ENCODE measurements around the gene TMEM128. TPM values are rescaled to one million over a fixed set of nuclear protein-coding genes. Genes with fewer than 3 reads are reported as not detected.
"Not testable (repeated sequence)": the region's sequence is repeated elsewhere in the genome, so short reads cannot be mapped to it uniquely, and the experiment has no call there.

TMEM128 gene
- total RNA-seq, 1 donor from 2014 or later = 22.5 TPM

GRCh38 chr4:4256799-4257198 is 8.8 kb upstream of the TMEM128 start:
- H3K9me3 Mint-ChIP-seq (ENCODE audit: low read depth) = no peaks in the 10 kb centered on the region
- H3K36me3 Mint-ChIP-seq (ENCODE audit: insufficient read depth) = no peaks in the 10 kb centered on the region
- no peaks in the 10 kb centered on the region for H3K27me3 Mint-ChIP-seq
- no peak for DNase-seq (ENCODE audit: low spot score, unreplicated experiment)
- TF ChIP-seq, protein P1, sequence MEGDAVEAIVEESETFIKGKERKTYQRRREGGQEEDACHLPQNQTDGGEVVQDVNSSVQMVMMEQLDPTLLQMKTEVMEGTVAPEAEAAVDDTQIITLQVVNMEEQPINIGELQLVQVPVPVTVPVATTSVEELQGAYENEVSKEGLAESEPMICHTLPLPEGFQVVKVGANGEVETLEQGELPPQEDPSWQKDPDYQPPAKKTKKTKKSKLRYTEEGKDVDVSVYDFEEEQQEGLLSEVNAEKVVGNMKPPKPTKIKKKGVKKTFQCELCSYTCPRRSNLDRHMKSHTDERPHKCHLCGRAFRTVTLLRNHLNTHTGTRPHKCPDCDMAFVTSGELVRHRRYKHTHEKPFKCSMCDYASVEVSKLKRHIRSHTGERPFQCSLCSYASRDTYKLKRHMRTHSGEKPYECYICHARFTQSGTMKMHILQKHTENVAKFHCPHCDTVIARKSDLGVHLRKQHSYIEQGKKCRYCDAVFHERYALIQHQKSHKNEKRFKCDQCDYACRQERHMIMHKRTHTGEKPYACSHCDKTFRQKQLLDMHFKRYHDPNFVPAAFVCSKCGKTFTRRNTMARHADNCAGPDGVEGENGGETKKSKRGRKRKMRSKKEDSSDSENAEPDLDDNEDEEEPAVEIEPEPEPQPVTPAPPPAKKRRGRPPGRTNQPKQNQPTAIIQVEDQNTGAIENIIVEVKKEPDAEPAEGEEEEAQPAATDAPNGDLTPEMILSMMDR (IDR thresholded peaks at IDR 0.05; ENCODE audit: unreplicated experiment) = no peak
- no peak overlapping the region for H3K4me3 Mint-ChIP-seq (ENCODE audit: low read depth)
- H3K27ac Mint-ChIP-seq = peak overlapping the region; percentile 45
- H3K4me1 Mint-ChIP-seq (ENCODE audit: low read depth) = peaks cover 34% of the 10 kb centered on the region

- no peak overlapping the region for H3K27ac Mint-ChIP-seq
- TF ChIP-seq, protein P1 (IDR thresholded peaks at IDR 0.05; ENCODE audit: unreplicated experiment) = no peak
- H3K36me3 Mint-ChIP-seq (ENCODE audit: insufficient read depth) = no peaks in the 10 kb centered on the region
- H3K9me3 Mint-ChIP-seq (ENCODE audit: low read depth) = no peaks in the 10 kb centered on the region
- H3K27me3 Mint-ChIP-seq = peaks cover 3% of the 10 kb centered on the region
- DNase-seq (ENCODE audit: low spot score, unreplicated experiment) = no peak
- H3K4me3 Mint-ChIP-seq (ENCODE audit: low read depth) = no peak overlapping the region
- H3K4me1 Mint-ChIP-seq (ENCODE audit: low read depth) = peaks cover 32% of the 10 kb centered on the region
These were observed 6.6 kb upstream of the TMEM128 start for GRCh38 chr4:4254666-4255065.

DNA sequence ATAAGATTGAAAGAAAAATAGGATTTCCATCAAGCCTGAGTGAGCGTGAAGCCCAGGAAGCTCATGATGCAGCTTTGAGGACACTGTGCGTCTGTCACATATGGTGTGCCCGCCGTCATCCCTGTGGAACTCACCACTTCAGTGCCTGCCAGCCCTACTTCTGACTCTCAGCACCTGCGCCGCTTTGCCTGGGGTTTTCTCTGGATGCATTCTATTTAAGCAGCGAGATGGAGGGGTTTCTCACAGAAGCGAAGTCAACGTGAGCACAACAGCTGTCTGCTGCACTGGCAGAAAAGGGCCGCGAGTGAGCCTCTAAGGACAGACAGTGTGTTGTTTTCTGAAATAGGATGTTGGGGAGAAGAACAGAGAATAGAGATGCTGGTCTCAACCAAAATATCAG is 6.2 kb upstream of the TMEM128 start:
- DNase-seq (ENCODE audit: low spot score, unreplicated experiment) = no peak
- TF ChIP-seq, protein P1 (IDR thresholded peaks at IDR 0.05; ENCODE audit: unreplicated experiment) = no peak
- Mint-ChIP-seq H3K9me3 (ENCODE audit: low read depth) (no peaks in the 10 kb centered on the region), H3K27me3 (peaks cover 3% of the 10 kb centered on the region), H3K27ac (no peak overlapping the region), H3K36me3 (ENCODE audit: insufficient read depth) (no peaks in the 10 kb centered on the region), H3K4me3 (ENCODE audit: low read depth) (no peak overlapping the region), H3K4me1 (ENCODE audit: low read depth) (peaks cover 29% of the 10 kb centered on the region)

GRCh38 chr4:4249866-4250265 is 1.8 kb upstream of the TMEM128 start:
- TF ChIP-seq, protein P1 (IDR thresholded peaks at IDR 0.05; ENCODE audit: unreplicated experiment) = no peak
- Mint-ChIP-seq H3K36me3 (ENCODE audit: insufficient read depth) (peaks cover 4% of the 10 kb centered on the region), H3K27me3 (peaks cover 3% of the 10 kb centered on the region), H3K27ac (no peak overlapping the region), H3K4me1 (ENCODE audit: low read depth) (peaks cover 22% of the 10 kb centered on the region), H3K4me3 (ENCODE audit: low read depth) (peak overlapping the region; percentile 57), H3K9me3 (ENCODE audit: low read depth) (no peaks in the 10 kb centered on the region)
- DNase-seq (ENCODE audit: low spot score, unreplicated experiment) = no peak

GRCh38 chr4:4249342-4249741 is 1.3 kb upstream of the TMEM128 start:
- H3K36me3 Mint-ChIP-seq (ENCODE audit: insufficient read depth); H3K27me3 Mint-ChIP-seq; H3K9me3 Mint-ChIP-seq (ENCODE audit: low read depth); DNase-seq (ENCODE audit: low spot score, unreplicated experiment): not testable (repeated sequence)
- Mint-ChIP-seq H3K4me1 (ENCODE audit: low read depth) (peaks cover 19% of the 10 kb centered on the region), H3K27ac (peak overlapping the region; percentile 2), H3K4me3 (ENCODE audit: low read depth) (peak overlapping the region; percentile 95)

DNA sequence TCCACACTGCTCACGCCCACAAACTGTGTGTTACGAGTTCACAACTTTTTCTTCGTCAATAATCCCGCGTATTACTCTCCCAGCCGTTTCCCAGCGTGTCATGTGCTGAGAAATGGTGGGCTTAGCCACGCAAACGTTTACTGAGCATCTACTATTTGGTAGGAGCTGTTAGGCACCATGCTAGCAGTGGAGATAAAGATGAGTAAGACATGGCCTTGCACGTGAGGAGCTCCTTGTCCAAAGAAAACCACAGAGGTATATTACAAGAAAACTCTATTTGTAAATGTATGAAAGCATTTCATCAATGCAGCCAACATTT is 821 bp upstream of the TMEM128 start:
- H3K36me3 Mint-ChIP-seq (ENCODE audit: insufficient read depth) = peaks cover 4% of the 10 kb centered on the region

More for the DNA sequence above, 821 bp upstream of the TMEM128 start:
- TF ChIP-seq, protein P1 (IDR thresholded peaks at IDR 0.05; ENCODE audit: unreplicated experiment) = no peak
- H3K27me3 Mint-ChIP-seq = peaks cover 3% of the 10 kb centered on the region
- DNase-seq (ENCODE audit: low spot score, unreplicated experiment) = no peak
- peak overlapping the region; percentile 99 for H3K27ac Mint-ChIP-seq
- H3K9me3 Mint-ChIP-seq (ENCODE audit: low read depth) = no peaks in the 10 kb centered on the region
- peaks cover 17% of the 10 kb centered on the region for H3K4me1 Mint-ChIP-seq (ENCODE audit: low read depth)
- H3K4me3 Mint-ChIP-seq (ENCODE audit: low read depth) = peak overlapping the region; percentile 95

Data from progenitor cell of endocrine pancreas (in vitro differentiated cells).